A549 treated with dexamethasone at 1 μM for 4 hours (cell line): ENCODE results near the gene SEMA6D. TPM values are rescaled to one million over a fixed set of nuclear protein-coding genes. Genes with fewer than 3 reads are reported as not detected.

Experiments
- total RNA-seq: library from RNA; stranded (reverse); fragments of 200-300 nt; extraction: Qiagen RNA extraction; gene quantifications from 5 replicates; pipeline ENCODE4 v1.2.3, GENCODE V29; 2022

Gene SEMA6D, protein sequence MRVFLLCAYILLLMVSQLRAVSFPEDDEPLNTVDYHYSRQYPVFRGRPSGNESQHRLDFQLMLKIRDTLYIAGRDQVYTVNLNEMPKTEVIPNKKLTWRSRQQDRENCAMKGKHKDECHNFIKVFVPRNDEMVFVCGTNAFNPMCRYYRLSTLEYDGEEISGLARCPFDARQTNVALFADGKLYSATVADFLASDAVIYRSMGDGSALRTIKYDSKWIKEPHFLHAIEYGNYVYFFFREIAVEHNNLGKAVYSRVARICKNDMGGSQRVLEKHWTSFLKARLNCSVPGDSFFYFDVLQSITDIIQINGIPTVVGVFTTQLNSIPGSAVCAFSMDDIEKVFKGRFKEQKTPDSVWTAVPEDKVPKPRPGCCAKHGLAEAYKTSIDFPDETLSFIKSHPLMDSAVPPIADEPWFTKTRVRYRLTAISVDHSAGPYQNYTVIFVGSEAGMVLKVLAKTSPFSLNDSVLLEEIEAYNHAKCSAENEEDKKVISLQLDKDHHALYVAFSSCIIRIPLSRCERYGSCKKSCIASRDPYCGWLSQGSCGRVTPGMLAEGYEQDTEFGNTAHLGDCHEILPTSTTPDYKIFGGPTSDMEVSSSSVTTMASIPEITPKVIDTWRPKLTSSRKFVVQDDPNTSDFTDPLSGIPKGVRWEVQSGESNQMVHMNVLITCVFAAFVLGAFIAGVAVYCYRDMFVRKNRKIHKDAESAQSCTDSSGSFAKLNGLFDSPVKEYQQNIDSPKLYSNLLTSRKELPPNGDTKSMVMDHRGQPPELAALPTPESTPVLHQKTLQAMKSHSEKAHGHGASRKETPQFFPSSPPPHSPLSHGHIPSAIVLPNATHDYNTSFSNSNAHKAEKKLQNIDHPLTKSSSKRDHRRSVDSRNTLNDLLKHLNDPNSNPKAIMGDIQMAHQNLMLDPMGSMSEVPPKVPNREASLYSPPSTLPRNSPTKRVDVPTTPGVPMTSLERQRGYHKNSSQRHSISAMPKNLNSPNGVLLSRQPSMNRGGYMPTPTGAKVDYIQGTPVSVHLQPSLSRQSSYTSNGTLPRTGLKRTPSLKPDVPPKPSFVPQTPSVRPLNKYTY
- not detected in 5 replicates for total RNA-seq

DNA sequence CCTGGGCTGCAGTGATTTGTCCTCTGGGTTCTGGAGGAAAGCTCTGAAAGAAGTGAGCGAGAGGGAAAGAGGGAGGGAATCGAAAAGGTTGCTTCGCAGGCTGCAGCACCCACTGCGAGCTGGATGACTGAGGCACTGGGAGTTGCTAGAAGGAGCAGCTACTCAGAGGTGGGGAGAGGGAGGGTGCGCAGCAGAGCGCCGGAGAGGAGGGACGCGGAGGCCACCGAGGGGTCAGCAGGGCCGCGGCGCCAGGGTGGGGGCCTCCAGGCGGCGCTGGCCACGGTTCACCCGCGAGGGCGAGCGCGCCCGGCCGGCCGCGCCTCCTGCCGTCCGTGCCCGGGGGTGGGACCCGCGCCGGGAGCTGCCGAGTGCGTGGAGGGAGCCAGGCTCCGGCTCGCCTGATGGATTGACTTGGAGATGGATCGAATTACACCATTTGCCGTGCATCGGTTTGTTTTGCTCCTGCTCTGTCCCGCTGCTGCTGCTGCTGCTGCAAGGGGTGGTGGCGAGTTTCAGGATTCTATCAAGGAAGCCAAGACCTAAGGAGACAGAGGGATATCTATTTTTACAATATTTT, at the start of gene SEMA6D:
SEMA6D (plus strand) TSS at position 470 of the 577 bp plus-strand sequence. CDS start 42,294 bp downstream, outside the sequence.

